Tibial nerve (tissue), 4 donors: ENCODE measurements around the gene DRAXIN.

Experiments used
- EP300 ChIP-seq, 2 donors: sonication (generic); formaldehyde crosslinking; IDR thresholded peaks; one replicate each; pipeline ENCODE4 v1.6.1; 2017; ENCODE audit warnings: antibody characterized with exemption in 2 of 2, mild to moderate bottlenecking in 1 of 2
- POLR2A ChIP-seq, 2 donors: fragments of 450-650 bp; IDR thresholded peaks; one replicate each; pipeline ENCODE4 v1.6.1; 2017; ENCODE audit warnings: antibody characterized with exemption in 2 of 2, mild to moderate bottlenecking in 2 of 2, moderate library complexity in 2 of 2
- TF ChIP-seq, protein P1 (sequence below), 5 experiments: fragments of 200-600 bp in 3 of 5; fragments of 450-650 bp in 2 of 5; sonication (generic) in 3 of 5; IDR thresholded peaks; one replicate each; pipeline ENCODE4 v1.5.1; 2016 to 2019; ENCODE audit warnings: antibody characterized with exemption in 5 of 5, mild to moderate bottlenecking in 3 of 5, moderate library complexity in 2 of 5

DNA sequence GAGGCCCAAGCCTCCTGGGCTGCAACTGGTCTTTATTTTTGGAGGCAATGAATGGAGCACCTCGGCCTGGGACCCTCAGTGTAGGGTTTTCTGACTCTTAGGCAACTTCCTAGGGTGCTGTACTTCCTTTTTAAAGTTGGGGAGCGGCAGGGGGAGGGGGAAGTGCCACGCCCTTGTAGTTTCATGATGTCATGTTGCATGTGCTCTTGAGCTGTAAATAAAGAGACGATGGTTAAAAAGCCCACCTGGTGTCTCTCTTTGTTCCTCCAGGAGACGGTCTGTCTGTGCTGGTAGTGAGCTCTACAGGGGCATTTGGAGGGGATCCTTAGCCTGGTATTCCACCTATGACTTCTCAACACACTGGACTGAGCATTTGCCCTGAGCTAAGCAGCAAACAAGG lies 34.1 kb downstream of the DRAXIN start:
- no peak for TF ChIP-seq EP300 (IDR thresholded peaks at IDR 0.05)
- TF ChIP-seq, protein P1, sequence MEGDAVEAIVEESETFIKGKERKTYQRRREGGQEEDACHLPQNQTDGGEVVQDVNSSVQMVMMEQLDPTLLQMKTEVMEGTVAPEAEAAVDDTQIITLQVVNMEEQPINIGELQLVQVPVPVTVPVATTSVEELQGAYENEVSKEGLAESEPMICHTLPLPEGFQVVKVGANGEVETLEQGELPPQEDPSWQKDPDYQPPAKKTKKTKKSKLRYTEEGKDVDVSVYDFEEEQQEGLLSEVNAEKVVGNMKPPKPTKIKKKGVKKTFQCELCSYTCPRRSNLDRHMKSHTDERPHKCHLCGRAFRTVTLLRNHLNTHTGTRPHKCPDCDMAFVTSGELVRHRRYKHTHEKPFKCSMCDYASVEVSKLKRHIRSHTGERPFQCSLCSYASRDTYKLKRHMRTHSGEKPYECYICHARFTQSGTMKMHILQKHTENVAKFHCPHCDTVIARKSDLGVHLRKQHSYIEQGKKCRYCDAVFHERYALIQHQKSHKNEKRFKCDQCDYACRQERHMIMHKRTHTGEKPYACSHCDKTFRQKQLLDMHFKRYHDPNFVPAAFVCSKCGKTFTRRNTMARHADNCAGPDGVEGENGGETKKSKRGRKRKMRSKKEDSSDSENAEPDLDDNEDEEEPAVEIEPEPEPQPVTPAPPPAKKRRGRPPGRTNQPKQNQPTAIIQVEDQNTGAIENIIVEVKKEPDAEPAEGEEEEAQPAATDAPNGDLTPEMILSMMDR (IDR thresholded peaks at IDR 0.05) = no peak
- no peak for TF ChIP-seq POLR2A (IDR thresholded peaks at IDR 0.05)
